ENCODE results near the gene FAM131C.

Gene FAM131C

GRCh38 chr1:16101623-16102022, 28.2 kb upstream of the FAM131C start:
- no peak for DNase-seq (ENCODE audit: low read depth in 2 of 2)

- no peak for DNase-seq (ENCODE audit: low read depth in 2 of 2)
Observed at GRCh38 chr1:16099412-16099811, 26.0 kb upstream of the FAM131C start.

- DNase-seq (ENCODE audit: low read depth in 2 of 2), result no peak
Observed at GRCh38 chr1:16095447-16095846, 22.0 kb upstream of the FAM131C start.

GRCh38 chr1:16094453-16095158, 21.2 kb upstream of the FAM131C start:
- DNase-seq (ENCODE audit: low read depth in 2 of 2), result no peak

- no peak for DNase-seq (ENCODE audit: low read depth in 2 of 2)
Observed at GRCh38 chr1:16093611-16094010, 20.2 kb upstream of the FAM131C start.

- DNase-seq (ENCODE audit: low read depth in 2 of 2), result no peak
Observed at GRCh38 chr1:16092923-16093511, 19.6 kb upstream of the FAM131C start.

- no peak for DNase-seq (ENCODE audit: low read depth in 2 of 2)
Observed at GRCh38 chr1:16092097-16092922, 18.9 kb upstream of the FAM131C start.

GRCh38 chr1:16091296-16091695, 17.8 kb upstream of the FAM131C start:
- DNase-seq (ENCODE audit: low read depth in 2 of 2), result no peak

- no peak for DNase-seq (ENCODE audit: low read depth in 2 of 2)
Observed at GRCh38 chr1:16090076-16090826, 16.8 kb upstream of the FAM131C start.

- no peak for DNase-seq (ENCODE audit: low read depth in 2 of 2)
Observed at GRCh38 chr1:16088996-16089395, 15.5 kb upstream of the FAM131C start.

- DNase-seq (ENCODE audit: low read depth in 2 of 2), result no peak
Observed at GRCh38 chr1:16088351-16088911, 15.0 kb upstream of the FAM131C start.

GRCh38 chr1:16087733-16088132, 14.3 kb upstream of the FAM131C start:
- no peak for DNase-seq (ENCODE audit: low read depth in 2 of 2)

- DNase-seq (ENCODE audit: low read depth in 2 of 2), result no peak
Observed at GRCh38 chr1:16085522-16085921, 12.1 kb upstream of the FAM131C start.

- DNase-seq (ENCODE audit: low read depth in 2 of 2), result no peak
Observed at GRCh38 chr1:16083486-16083885, 10.0 kb upstream of the FAM131C start.

- peak in 1 of 2 donors; percentile 27 for DNase-seq (ENCODE audit: low read depth in 2 of 2)
Observed at GRCh38 chr1:16082283-16083038, 9.0 kb upstream of the FAM131C start.

- no peak for DNase-seq (ENCODE audit: low read depth in 2 of 2)
Observed at GRCh38 chr1:16081636-16082035, 8.2 kb upstream of the FAM131C start.

GRCh38 chr1:16080422-16081150, 7.1 kb upstream of the FAM131C start:
- no peak for DNase-seq (ENCODE audit: low read depth in 2 of 2)

GRCh38 chr1:16078925-16079656, 5.6 kb upstream of the FAM131C start:
- DNase-seq (ENCODE audit: low read depth in 2 of 2), result peak; percentile 47 to 58

- no peak for DNase-seq (ENCODE audit: low read depth in 2 of 2)
Observed at GRCh38 chr1:16077406-16078245, 4.2 kb upstream of the FAM131C start.

All from activated CD8-positive, alpha-beta memory T cell treated with anti-CD3 and anti-CD28 coated beads for 4 hours (primary cell).